Mammary epithelial cell (primary cell): ENCODE data around the gene COLEC11.

Source experiments
- CTCF ChIP-seq, 2 donors: IDR thresholded peaks in 1 of 2; conservative IDR thresholded peaks in 1 of 2; 2 replicates each; pipeline ENCODE4 v1.5.1; 2011 to 2012; ENCODE audit warnings: inconsistent platforms in 2 of 2, low read length in 2 of 2, mild to moderate bottlenecking in 2 of 2, control low read depth in 1 of 2, low read depth in 1 of 2; ENCODE audit not compliant: insufficient read depth in 1 of 2; ENCODE audit errors: extremely low read depth in 1 of 2
- EZH2 ChIP-seq: IDR thresholded peaks from 2 replicates; pipeline ENCODE4 v1.6.1; 2012; ENCODE audit warnings: low read length, inconsistent platforms, borderline replicate concordance

GRCh38 chr2:3613524-3613905 lies 18.6 kb downstream of the COLEC11 start:
- no peak for TF ChIP-seq CTCF (conservative IDR thresholded peaks at IDR 0.05 in 1 of 2, IDR thresholded peaks at IDR 0.05 in 1 of 2; ENCODE audit: extremely low read depth in 1 of 2, insufficient read depth in 1 of 2, low read depth in 1 of 2, low read length in 2 of 2)
- no peak for TF ChIP-seq EZH2
